ENCODE data around the gene TBCD.

GRCh38 chr17:82732118-82732743 lies 19.6 kb upstream of the TBCD start:
- TF ChIP-seq, protein P1, sequence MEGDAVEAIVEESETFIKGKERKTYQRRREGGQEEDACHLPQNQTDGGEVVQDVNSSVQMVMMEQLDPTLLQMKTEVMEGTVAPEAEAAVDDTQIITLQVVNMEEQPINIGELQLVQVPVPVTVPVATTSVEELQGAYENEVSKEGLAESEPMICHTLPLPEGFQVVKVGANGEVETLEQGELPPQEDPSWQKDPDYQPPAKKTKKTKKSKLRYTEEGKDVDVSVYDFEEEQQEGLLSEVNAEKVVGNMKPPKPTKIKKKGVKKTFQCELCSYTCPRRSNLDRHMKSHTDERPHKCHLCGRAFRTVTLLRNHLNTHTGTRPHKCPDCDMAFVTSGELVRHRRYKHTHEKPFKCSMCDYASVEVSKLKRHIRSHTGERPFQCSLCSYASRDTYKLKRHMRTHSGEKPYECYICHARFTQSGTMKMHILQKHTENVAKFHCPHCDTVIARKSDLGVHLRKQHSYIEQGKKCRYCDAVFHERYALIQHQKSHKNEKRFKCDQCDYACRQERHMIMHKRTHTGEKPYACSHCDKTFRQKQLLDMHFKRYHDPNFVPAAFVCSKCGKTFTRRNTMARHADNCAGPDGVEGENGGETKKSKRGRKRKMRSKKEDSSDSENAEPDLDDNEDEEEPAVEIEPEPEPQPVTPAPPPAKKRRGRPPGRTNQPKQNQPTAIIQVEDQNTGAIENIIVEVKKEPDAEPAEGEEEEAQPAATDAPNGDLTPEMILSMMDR (IDR thresholded peaks at IDR 0.05): no peak
- no peak for TF ChIP-seq POLR2A (IDR thresholded peaks at IDR 0.05; ENCODE audit: low read length)
- no peak for TF ChIP-seq RCOR1 (IDR thresholded peaks at IDR 0.05; ENCODE audit: low read depth, low read length)
- no peak for TF ChIP-seq KDM5A (IDR thresholded peaks at IDR 0.05)
- TF ChIP-seq JUNB (IDR thresholded peaks at IDR 0.05): no peak
- no peak for TF ChIP-seq HDAC2 (IDR thresholded peaks at IDR 0.05)
- TF ChIP-seq, protein P2, sequence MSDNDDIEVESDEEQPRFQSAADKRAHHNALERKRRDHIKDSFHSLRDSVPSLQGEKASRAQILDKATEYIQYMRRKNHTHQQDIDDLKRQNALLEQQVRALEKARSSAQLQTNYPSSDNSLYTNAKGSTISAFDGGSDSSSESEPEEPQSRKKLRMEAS (IDR thresholded peaks at IDR 0.05): no peak
- TF ChIP-seq ZFP36 (IDR thresholded peaks at IDR 0.05; ENCODE audit: borderline replicate concordance, partially characterized antibody): no peak
- TF ChIP-seq CHD4 (IDR thresholded peaks at IDR 0.05; ENCODE audit: borderline replicate concordance): no peak
